SK-MEL-5 (cell line): ENCODE data around the gene CRYBA4. TPM values are rescaled to one million over a fixed set of nuclear protein-coding genes. Genes with fewer than 3 reads are reported as not detected.

Experiments
- DNase-seq: peaks from one replicate; pipeline ENCODE4 v3.0.0-alpha.2; 2016; ENCODE audit warnings: low read depth, low spot score
- in situ Hi-C: cut with HindIII; loops from 2 replicates; pipeline ENCODE4 v1.10.0; 2016; ENCODE audit warnings: low sequenced_read_pairs, high pct_unique_total_duplicates, low pct_unique_long_range_greater_than_20kb
- total RNA-seq: library from RNA; depleted of rRNA; stranded (reverse); fragments of >200 nt; shearing (Covaris generic); gene quantifications from 2 replicates; pipeline ENCODE4 v1.2.3, GENCODE V29; 2014

The CRYBA4 gene
- total RNA-seq, 1 experiment from 2014 or later, result 0.21 TPM

DNA sequence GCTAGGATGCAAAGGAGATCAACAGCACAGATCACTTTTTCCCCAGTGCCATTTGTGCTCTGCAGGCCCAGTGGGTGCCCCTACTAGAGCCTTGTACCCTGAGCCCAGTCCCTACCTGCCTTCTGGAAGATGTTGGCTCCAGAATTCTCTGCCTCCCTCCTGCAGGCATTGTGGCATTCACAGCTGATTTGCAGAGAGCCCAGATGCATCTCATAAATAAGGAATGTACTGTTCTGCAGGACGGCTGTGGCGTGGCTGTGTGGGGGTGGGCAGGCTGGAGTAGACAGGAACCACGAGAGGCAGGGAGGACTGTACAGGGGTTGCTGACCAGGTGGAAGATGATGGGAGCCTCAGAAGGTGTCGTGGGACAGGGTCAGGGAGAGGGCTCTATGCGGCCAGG is 24.4 kb downstream of the CRYBA4 start:
- in situ Hi-C loops, result no loop called here
- DNase-seq, result no peak

DNA sequence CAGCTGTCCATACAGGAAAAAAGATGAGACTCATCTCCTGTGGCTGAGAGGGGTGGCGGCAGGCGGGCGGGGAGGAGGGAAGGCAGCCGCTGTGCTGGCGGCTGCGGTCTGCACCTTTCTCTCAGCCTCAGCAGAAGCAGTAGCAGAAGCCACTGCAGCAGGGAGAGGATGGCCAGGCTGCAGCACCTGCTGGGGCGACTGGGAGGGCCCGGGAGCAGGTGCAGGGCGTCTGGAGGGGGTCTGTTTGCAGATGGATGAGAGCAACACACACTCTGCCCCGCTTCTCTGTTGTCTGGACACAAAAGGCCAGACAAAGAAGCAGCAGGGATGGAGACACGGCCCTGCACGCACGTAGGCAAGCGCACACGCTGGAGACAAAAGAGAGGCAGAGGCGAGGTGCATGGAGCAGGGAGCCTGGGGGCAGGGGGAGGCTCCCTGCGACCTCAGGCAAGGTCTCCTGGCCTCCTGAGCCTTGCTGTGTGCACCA is 26.3 kb downstream of the CRYBA4 start:
- in situ Hi-C loops, result no loop called here
- DNase-seq, result no peak

DNA sequence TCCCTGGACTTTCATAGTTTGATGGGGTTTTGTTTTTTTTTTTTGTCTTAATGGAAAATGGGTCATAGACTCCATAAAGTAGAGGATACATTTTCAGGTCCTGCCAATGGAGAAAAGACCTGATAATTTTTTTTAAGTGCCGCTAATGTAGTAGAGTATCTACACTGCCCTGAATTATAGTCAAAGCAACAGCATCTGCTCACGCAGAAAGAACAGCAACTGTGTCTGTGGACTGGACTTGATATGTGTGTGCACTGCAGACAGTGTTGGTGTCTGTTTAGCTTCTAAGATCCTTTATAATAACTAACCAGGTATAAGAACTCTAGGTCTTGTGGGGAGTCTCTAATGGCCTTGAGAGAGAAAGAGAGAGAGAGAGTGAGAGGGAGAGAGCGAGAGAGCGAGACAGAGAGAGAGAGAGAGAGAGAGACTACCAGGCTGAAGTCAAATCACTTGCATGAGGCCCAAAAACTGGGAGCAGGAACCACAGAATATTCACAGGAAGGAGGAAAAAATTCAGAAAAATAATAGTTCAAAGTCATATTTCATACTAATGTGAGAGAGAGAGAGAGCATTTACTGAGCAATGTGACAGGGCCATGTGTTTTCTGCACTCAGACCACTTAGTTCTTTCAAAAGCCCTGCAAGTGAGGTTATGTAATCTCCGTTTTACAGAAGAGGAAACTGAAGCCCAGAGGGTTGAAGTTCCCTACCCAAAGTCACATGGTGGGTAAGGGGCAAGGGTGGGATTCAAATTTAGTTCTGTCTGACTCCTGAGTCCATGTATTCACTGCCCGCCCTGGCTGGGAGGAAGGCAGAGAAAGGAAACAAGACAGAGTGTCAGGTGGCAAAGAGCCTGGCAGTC is 27.0 kb downstream of the CRYBA4 start:
- in situ Hi-C loops, result no loop called here

DNA sequence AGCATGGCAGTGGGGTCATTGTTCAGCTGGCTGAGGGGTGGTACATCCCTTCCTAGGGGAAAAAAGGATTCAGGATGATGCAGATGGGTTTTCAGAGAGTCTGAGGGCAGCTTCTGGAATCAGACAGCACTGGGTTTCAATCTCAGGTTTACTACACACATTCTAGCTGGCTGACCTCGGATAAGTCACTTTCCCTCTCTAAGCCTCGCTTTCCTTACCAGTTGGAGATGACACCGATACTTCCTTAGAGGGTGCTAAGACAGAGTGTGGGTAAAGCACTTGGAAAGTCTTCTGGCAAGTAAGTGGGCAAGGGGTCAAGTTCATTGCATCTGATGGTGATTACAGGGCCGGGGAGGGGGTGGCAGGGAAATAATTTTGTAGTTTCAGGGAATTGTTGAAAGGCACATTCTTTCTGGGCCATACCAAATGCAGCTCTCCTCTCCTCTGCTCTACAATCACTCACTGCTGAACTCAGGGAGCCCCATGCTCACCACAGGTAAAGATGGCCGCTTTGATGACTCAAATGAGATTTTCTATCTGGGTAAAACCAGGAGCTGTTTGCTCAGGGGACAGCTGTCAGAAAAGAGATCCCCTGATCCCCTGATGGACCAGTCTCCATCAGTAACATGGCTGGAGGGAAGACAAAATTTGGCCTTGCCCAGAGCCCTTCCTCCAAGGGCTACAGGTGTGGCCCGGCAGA is 29.1 kb downstream of the CRYBA4 start:
- in situ Hi-C loops, result no loop called here
- no peak for DNase-seq

More for the DNA sequence above, 27.0 kb downstream of the CRYBA4 start:
- no peak for DNase-seq

DNA sequence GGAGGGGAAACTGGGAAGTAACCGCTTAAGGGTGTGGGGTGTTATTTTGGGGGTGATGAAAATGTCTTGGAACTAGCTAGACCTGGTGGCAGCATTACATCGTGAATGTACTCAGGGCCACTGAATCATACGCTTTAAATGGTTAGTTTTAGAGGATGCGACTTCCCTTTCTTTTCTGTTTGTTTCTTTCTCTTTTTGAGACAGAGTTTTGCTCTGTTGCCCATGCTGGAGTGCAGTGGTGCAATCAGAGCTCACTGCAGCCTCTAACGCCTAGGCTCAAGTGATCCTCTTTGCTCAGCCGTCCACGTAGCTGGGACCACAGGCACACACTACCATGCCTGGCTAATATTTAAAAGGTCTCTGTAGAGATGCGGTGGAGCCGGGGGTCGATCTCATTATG is 30.1 kb downstream of the CRYBA4 start:
- in situ Hi-C loops, result no loop called here
- no peak for DNase-seq

DNA sequence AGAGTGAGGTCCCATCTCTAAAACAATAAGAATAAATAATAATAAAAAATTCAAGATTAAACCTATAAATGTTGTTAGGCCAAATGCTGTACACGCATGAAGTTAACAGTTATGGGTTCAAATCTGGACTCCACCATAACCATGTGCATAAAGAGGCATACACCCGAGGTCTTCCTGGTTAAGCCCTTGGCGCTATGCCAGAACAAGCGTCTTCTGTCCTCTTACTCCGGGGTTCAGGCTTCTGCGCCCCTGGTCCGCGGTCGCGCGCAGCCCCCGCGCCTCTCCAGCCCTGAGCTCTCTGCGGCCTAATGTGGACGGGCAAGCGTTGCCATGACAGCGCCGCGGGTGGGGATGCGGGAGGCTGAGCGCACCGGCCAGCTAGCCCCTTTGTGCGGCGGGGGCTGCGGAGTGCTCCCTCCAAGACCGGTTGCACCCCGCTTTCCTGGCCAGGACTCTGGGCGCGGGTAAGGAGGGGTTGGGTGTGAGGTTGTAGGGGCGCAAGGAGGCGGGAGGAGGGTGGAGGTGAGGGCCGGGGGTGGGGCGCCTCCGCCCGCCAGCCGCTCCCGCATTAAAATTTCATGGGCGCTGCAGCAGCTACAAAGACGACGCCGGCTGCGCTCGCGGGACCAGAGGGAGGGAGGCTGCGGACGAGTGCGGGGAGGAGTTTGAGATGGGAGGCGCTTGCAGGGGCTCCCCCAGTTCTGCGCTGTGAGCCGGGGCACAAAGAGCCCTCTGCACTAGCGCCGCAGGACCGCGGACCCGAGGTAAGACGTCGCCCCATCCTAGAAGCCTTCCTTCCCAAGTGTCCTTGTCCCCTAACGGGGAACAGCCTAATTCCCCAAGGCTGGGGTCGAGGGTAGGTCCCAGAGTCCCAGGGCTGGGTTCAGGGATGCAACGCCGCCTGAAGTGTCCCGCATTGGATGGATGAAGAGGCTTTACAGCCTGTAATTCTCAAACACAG is 35.4 kb downstream of the CRYBA4 start, which contains the start of gene MIAT:
TSS of gene MIAT (plus strand) at position 698 of the 961 bp plus-strand sequence.
- in situ Hi-C loops, result no loop called here
- DNase-seq, result no peak

DNA sequence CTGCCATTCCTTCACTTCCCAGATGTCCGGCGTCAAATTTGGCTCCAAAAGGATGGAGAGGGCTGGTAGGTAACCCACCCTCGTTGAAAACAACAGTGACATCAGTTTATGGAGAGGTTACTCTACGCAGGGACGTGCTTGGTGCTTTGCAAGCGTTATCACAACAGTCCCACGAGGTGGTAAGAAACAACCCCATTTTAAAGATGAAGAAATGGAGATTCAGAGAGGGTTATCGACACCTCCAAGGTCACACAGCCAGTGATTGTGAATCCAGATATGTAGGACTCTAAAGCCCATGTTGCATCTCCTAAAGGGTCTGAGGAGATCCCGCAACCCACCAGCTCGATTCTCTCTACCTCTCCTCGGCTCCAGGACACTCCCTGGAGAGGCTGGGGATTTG is 36.4 kb downstream of the CRYBA4 start:
- in situ Hi-C loops, result no loop called here
- DNase-seq, result no peak

DNA sequence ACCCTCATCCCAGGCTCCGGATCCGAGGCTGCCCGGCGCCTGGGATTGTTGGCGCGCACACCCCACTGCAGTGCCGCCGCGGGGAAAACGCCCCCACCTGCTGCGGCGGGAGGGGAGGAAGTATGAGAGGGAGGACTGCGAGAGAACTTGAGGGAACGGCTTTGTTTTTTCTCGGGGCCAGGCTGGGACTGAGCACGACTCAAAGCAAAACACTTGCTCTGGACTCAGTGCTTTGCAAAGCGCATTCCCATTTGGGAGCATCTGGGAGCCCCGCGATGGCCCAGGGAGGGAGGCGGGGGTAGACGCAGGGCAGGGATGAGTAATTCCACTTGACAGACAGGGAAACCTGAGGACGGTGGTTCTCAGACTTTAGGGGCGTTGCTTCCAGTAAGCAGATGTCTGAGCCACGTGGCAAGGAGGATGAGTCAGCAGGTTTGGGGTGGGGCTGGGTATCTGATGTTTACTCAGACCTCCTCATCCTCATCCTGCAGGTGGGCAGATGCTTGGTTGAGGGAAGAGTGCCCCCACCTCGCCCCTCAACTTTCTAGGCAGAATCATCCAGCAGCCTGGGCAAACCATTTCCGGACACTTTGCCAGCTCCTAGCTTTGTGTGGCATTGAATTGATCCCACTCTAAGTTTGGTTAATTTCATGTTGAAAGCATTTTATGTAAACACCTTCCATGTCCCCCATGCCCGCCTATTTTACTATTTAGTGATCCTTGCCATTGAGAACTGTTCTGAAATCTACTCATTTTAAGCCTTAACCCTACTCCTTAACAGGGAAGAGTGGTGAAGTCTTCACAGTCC is 37.1 kb downstream of the CRYBA4 start:
- peak; percentile 39 for DNase-seq
- in situ Hi-C loops, result no loop called here

DNA sequence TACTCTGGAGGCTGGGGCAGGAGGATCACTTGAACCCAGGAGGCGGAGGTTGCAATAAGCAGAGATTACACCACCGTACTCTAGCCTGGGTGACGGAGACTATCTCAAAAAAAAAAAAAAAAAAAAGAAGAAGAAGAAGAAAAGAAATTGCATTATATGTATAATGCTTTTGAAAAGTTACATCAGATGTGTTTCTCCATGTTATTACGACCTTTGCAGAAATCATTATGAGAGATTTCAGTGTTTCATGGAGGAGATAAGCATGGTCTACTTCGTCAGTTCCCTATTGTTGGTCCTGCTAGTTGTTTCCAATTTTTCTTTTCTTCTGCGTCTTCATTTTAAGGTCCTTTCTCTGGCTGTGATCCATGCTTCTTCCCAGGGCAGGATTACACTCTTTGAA is 38.6 kb downstream of the CRYBA4 start:
- in situ Hi-C loops, result no loop called here

DNA sequence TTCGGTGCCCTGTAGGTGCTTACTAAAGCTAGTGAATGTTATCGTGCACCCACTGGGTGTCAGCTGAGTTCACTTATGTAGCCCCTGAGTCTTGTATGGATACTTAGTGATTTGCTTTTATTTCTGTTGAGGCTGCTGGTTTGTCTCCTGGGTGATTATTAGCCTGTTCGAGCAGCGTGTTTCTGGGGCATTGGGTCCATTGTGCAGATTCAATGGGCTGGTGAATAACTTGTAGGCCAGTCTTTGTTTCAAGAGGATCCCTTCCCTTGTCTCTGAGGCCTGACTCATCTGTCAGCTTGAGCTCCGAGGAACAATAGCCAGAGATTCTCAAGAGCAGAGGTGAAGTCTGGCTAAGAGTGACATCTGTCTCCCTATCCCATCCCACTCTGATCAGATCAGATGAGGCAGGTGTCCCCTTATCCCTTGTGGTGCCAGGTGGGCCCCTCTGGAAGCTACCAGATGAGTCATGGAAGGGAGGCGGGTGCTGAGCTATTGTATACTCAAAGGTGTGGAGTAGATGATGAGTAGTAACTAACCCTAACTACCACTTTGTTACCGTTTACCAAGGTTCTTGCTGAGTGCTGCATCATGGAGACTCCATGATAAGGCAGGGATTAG is 39.3 kb downstream of the CRYBA4 start:
- no peak for DNase-seq
- in situ Hi-C loops, result no loop called here

More for the DNA sequence above, 38.6 kb downstream of the CRYBA4 start:
- no peak for DNase-seq

DNA sequence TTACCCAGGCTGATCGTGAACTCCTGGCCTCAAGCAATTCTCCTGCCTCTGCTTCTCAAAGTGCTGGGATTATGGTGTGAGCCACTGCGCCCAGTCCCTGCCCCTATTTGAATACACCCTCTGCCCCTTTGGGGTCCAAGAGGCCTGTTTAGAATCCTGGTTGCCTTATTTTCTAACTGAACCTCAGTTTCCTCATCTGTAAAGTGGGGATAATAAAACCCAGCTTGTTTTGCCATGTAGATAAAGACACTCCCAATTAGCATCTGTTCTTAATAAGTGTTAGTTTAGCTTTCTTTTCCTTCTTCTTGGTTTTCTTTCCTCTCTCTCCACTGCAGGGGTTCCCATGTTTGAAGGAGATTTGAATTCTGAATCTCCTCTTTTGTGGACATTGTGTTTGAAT is 40.4 kb downstream of the CRYBA4 start:
- no peak for DNase-seq
- in situ Hi-C loops, result no loop called here

DNA sequence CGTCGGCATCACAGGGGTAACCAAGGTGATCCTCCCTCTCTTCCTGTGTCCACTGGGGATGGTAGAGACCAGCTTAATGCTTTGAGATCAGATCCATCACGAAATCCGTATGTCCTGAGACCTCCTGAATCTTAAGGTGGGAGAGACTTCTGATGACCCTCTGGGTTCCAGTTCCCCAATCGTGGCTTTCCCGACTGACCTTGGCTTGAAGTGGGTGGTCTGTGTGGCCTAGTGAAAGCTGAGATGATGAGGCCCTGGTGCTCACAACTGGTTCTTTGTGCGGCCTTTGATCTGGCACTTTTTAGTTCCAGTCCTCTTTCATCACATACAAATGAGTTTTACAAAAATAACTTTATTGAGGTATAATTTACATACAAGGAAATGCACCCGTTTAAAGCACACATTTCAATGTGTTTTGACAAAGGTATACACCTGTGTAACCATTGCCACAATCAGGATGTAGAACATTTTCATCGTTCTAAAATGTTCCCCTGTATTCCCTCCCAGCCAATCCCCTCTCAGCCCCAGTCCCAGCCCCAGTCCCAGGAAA is 41.7 kb downstream of the CRYBA4 start:
- DNase-seq, result no peak
- in situ Hi-C loops, result no loop called here

DNA sequence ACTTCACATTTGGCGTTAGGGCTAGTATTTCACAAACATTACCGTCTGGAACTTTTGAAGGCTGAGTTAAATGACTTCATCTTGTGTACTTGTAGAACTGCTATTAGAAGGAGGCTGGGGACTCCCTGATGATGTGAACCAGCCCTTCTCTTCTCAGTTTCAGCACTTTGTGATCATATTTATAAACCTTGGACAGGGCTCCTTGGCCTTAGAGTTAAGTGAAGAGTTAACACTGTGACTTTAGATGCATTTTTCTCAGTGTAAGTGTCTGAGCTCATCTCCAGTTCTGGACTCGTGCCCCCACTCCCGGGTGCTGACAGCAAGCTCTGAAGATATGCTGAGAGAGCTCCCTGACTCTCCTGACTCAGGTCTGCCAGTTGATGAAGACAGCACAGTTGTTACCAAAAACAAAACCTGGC is 44.1 kb downstream of the CRYBA4 start:
- in situ Hi-C loops, result no loop called here

DNA sequence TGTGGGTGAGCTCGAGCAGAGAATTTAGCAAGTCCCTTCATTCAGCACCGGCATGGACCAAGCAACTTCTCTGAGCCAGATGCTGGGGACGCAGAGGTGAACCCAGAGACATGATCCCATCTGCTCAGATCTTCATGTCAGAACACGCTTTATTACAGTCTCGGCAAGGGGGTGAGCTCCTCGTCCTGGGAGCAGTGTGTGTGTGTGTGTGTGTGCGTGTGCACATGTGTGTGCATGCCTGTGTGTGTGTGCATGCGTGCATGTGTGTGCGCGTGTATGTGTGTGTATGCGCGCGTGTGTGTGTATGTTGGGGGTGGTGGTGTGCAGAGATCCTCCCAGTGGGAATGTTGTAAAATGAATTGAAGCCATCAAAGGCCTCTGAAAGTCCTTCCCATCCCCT is 45.4 kb downstream of the CRYBA4 start:
- in situ Hi-C loops, result no loop called here
- DNase-seq, result no peak

More for the DNA sequence above, 44.1 kb downstream of the CRYBA4 start:
- DNase-seq, result no peak

DNA sequence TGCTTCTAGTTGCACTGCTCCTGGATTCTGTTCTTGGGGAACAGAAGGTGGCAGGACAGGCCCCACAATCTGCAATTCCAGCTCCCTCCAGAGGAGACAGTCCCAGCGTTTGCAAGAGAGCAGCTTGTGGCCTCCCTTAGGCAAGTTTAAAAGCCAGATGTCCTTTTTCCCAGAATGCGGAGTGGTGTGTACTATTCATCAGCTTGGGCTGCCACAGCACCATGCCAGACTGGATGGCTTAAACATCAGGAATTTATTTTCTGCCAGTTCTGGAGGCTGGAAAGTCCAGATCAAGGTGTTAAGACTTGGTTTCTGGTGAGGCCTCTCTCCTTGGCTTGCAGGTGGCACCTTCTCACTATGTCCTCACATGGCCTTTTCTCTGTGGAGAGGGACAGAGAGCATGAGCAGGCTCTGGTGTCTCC is 47.3 kb downstream of the CRYBA4 start:
- DNase-seq, result peak; percentile 76
- in situ Hi-C loops, result no loop called here

DNA sequence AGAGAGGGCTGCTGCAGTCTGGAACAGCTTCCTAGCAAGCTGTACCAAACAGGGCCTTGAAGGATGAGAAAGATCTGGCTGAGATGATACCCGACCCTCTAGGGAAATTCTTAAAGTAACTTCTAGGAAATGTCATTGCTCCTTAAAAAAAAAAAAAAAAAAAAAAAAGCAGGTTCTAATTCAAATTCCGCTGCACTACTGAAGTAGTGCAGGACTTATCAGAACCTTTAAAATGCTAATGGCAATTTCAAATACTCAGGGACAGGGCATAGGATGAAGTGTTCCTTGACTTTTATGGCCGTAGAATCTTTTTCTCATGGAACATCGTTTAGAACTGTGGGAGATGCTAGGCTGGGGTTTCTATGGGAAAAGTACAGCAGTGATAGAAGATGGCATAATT is 48.7 kb downstream of the CRYBA4 start:
- in situ Hi-C loops, result no loop called here
- no peak for DNase-seq
